ENCODE measurements around the gene GP1BA.

The GP1BA gene

DNA sequence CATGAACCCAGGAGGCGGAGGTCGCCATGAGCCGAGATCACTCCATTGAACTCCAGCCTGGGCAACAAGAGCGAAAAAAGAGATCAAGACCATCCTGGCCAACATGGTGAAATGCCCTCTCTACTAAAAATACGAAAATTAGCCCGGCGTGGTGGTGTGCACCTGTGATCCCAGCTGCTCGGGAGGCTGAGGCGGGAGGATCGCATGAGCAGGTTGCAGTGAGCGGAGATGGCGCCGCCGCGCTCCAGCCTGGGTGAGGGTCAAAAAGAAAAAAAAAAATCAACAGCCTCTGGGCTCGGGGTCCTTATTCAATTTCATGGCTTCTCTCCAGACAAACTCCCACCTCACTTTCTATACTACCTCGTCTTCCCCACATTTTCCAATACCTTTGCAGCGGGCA, 3.2 kb upstream of the GP1BA start:
- no peak overlapping the region for H3K27ac ChIP-seq (ENCODE audit: low read depth, low read length)
- no peaks in the 10 kb centered on the region for H3K27me3 ChIP-seq (ENCODE audit: insufficient read depth, low read length)
- H3K9ac ChIP-seq (ENCODE audit: low read depth, low read length): no peak overlapping the region
- H3K36me3 ChIP-seq (ENCODE audit: insufficient read depth, low read length): no peaks in the 10 kb centered on the region
- H3K9me3 ChIP-seq (ENCODE audit: insufficient read depth, low read depth, low read length): no peaks in the 10 kb centered on the region
- WGBS: 97% methylated on average over 18 of the region's 18 CpGs
- H3K4me3 ChIP-seq (ENCODE audit: low read length): no peak overlapping the region
- no peaks in the 10 kb centered on the region for H3K4me1 ChIP-seq (ENCODE audit: insufficient read depth, low read length)

- Histone ChIP-seq H3K27me3 (ENCODE audit: insufficient read depth, low read length) (no peaks in the 10 kb centered on the region), H3K4me3 (ENCODE audit: low read length) (no peak overlapping the region), H3K4me1 (ENCODE audit: insufficient read depth, low read length) (no peaks in the 10 kb centered on the region), H3K36me3 (ENCODE audit: insufficient read depth, low read length) (peaks cover 13% of the 10 kb centered on the region), H3K27ac (ENCODE audit: low read depth, low read length) (no peak overlapping the region), H3K9ac (ENCODE audit: low read depth, low read length) (no peak overlapping the region), H3K9me3 (ENCODE audit: insufficient read depth, low read depth, low read length) (no peaks in the 10 kb centered on the region)
- WGBS: 90% methylated on average over 12 of the region's 12 CpGs
These were observed 679 bp downstream of the GP1BA start for GRCh38 chr17:4932756-4933155.

DNA sequence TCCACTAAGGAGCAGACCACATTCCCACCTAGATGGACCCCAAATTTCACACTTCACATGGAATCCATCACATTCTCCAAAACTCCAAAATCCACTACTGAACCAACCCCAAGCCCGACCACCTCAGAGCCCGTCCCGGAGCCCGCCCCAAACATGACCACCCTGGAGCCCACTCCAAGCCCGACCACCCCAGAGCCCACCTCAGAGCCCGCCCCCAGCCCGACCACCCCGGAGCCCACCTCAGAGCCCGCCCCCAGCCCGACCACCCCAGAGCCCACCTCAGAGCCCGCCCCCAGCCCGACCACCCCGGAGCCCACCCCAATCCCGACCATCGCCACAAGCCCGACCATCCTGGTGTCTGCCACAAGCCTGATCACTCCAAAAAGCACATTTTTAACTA, 1.6 kb downstream of the GP1BA start:
- Histone ChIP-seq H3K27me3 (ENCODE audit: insufficient read depth, low read length) (no peaks in the 10 kb centered on the region), H3K27ac (ENCODE audit: low read depth, low read length) (no peak overlapping the region), H3K9me3 (ENCODE audit: insufficient read depth, low read depth, low read length) (no peaks in the 10 kb centered on the region), H3K4me1 (ENCODE audit: insufficient read depth, low read length) (peaks cover 3% of the 10 kb centered on the region; the same call in 1 of the 2 replicates), H3K9ac (ENCODE audit: low read depth, low read length) (no peak overlapping the region), H3K4me3 (ENCODE audit: low read length) (no peak overlapping the region), H3K36me3 (ENCODE audit: insufficient read depth, low read length) (peaks cover 21% of the 10 kb centered on the region)
- 92% methylated on average over 16 of the region's 16 CpGs for WGBS

DNA sequence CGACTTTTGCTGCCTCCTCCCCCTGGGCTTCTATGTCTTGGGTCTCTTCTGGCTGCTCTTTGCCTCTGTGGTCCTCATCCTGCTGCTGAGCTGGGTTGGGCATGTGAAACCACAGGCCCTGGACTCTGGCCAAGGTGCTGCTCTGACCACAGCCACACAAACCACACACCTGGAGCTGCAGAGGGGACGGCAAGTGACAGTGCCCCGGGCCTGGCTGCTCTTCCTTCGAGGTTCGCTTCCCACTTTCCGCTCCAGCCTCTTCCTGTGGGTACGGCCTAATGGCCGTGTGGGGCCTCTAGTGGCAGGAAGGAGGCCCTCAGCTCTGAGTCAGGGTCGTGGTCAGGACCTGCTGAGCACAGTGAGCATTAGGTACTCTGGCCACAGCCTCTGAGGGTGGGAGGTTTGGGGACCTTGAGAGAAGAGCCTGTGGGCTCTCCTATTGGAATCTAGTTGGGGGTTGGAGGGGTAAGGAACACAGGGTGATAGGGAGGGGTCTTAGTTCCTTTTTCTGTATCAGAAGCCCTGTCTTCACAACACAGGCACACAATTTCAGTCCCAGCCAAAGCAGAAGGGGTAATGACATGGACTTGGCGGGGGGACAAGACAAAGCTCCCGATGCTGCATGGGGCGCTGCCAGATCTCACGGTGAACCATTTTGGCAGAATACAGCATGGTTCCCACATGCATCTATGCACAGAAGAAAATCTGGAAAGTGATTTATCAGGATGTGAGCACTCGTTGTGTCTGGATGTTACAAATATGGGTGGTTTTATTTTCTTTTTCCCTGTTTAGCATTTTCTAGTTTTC, 2.3 kb downstream of the GP1BA start:
- Histone ChIP-seq H3K9ac (ENCODE audit: low read depth, low read length) (no peak overlapping the region), H3K27ac (ENCODE audit: low read depth, low read length) (0 out of 2 replicates have a peak overlapping the region, but pooled peaks have one; percentile 6), H3K4me1 (ENCODE audit: insufficient read depth, low read length) (peaks cover 9% of the 10 kb centered on the region; the same call in 1 of the 2 replicates), H3K27me3 (ENCODE audit: insufficient read depth, low read length) (no peaks in the 10 kb centered on the region), H3K4me3 (ENCODE audit: low read length) (no peak overlapping the region), H3K36me3 (ENCODE audit: insufficient read depth, low read length) (peaks cover 21% of the 10 kb centered on the region), H3K9me3 (ENCODE audit: insufficient read depth, low read depth, low read length) (no peaks in the 10 kb centered on the region)
- 67% methylated on average over 14 of the region's 14 CpGs for whole genome bisulfite sequencing

DNA sequence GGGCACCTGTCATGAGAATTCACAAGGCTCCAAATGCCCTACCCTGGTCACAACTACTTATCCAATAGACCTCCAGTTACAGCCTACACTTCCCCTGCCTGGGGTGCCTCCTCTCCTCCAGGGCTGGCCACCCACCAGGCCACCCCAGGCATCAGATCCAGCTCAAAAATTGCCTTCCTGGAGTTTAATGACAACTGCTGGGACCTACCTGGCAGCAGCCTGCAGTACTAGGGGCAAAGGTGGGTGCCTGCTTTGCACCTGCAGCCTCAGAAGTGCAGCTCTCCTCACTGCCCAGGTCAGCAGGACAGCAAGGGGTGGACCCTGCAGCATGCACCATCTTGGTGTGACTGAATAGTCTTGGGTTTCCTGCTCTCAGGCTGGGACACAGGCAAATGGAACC, 3.6 kb downstream of the GP1BA start:
- no peak overlapping the region for H3K9ac ChIP-seq (ENCODE audit: low read depth, low read length)
- peaks cover 9% of the 10 kb centered on the region; the same call in 1 of the 2 replicates for H3K4me1 ChIP-seq (ENCODE audit: insufficient read depth, low read length)
- H3K9me3 ChIP-seq (ENCODE audit: insufficient read depth, low read depth, low read length): no peaks in the 10 kb centered on the region
- peaks cover 21% of the 10 kb centered on the region for H3K36me3 ChIP-seq (ENCODE audit: insufficient read depth, low read length)
- no peak overlapping the region for H3K4me3 ChIP-seq (ENCODE audit: low read length)
- H3K27ac ChIP-seq (ENCODE audit: low read depth, low read length): no peak overlapping the region
- no peaks in the 10 kb centered on the region for H3K27me3 ChIP-seq (ENCODE audit: insufficient read depth, low read length)

GRCh38 chr17:4936436-4936835, 4.4 kb downstream of the GP1BA start:
- Histone ChIP-seq H3K4me3 (ENCODE audit: low read length) (no peak overlapping the region), H3K36me3 (ENCODE audit: insufficient read depth, low read length) (peaks cover 21% of the 10 kb centered on the region), H3K27me3 (ENCODE audit: insufficient read depth, low read length) (no peaks in the 10 kb centered on the region), H3K9me3 (ENCODE audit: insufficient read depth, low read depth, low read length) (no peaks in the 10 kb centered on the region), H3K27ac (ENCODE audit: low read depth, low read length) (no peak overlapping the region), H3K9ac (ENCODE audit: low read depth, low read length) (no peak overlapping the region), H3K4me1 (ENCODE audit: insufficient read depth, low read length) (peaks cover 13% of the 10 kb centered on the region; the same call in 1 of the 2 replicates)
- WGBS: 93% methylated on average over 3 of the region's 3 CpGs

GRCh38 chr17:4937553-4937952, 5.5 kb downstream of the GP1BA start:
- no peak overlapping the region for H3K27ac ChIP-seq (ENCODE audit: low read depth, low read length)
- WGBS: 95% methylated on average over 16 of the region's 16 CpGs
- peaks cover 13% of the 10 kb centered on the region; the same call in 1 of the 2 replicates for H3K4me1 ChIP-seq (ENCODE audit: insufficient read depth, low read length)
- peaks cover 29% of the 10 kb centered on the region for H3K36me3 ChIP-seq (ENCODE audit: insufficient read depth, low read length)
- no peak overlapping the region for H3K4me3 ChIP-seq (ENCODE audit: low read length)
- no peak overlapping the region for H3K9ac ChIP-seq (ENCODE audit: low read depth, low read length)
- H3K27me3 ChIP-seq (ENCODE audit: insufficient read depth, low read length): no peaks in the 10 kb centered on the region
- H3K9me3 ChIP-seq (ENCODE audit: insufficient read depth, low read depth, low read length): no peaks in the 10 kb centered on the region

DNA sequence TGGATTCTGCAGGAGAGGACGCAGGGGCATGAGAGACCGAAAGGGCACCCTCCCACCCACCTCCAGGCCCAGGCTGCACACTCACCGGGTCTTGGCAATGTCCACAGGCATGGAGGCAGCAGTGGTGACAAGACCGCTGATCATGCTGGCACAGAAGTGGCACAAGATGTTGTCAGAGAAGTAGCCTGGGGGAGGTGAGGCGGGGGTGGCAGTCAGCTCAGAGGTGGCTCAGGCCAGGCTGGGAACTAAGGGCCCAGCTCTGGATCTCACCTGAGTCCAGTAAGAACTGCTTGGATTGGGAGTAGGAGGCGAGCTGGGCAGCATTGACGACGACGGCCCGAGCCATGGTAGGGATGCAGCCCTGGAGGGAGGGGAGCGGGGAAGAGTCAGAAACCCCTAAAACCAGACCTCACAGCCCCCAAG, 6.0 kb downstream of the GP1BA start:
- peak overlapping the region; percentile 89 for H3K9ac ChIP-seq (ENCODE audit: low read depth, low read length)
- peaks cover 13% of the 10 kb centered on the region; the same call in 1 of the 2 replicates for H3K4me1 ChIP-seq (ENCODE audit: insufficient read depth, low read length)
- H3K36me3 ChIP-seq (ENCODE audit: insufficient read depth, low read length): peaks cover 34% of the 10 kb centered on the region
- WGBS: 92% methylated on average over 11 of the region's 11 CpGs
- no peak overlapping the region for H3K4me3 ChIP-seq (ENCODE audit: low read length)
- H3K9me3 ChIP-seq (ENCODE audit: insufficient read depth, low read depth, low read length): no peaks in the 10 kb centered on the region
- H3K27me3 ChIP-seq (ENCODE audit: insufficient read depth, low read length): no peaks in the 10 kb centered on the region
- H3K27ac ChIP-seq (ENCODE audit: low read depth, low read length): no peak overlapping the region

GRCh38 chr17:4938688-4939545, 6.8 kb downstream of the GP1BA start:
- Histone ChIP-seq H3K4me1 (ENCODE audit: insufficient read depth, low read length) (peaks cover 13% of the 10 kb centered on the region; the same call in 1 of the 2 replicates), H3K27ac (ENCODE audit: low read depth, low read length) (peak overlapping the region; percentile 90), H3K9me3 (ENCODE audit: insufficient read depth, low read depth, low read length) (no peaks in the 10 kb centered on the region), H3K27me3 (ENCODE audit: insufficient read depth, low read length) (no peaks in the 10 kb centered on the region), H3K4me3 (ENCODE audit: low read length) (peak overlapping the region; percentile 70), H3K36me3 (ENCODE audit: insufficient read depth, low read length) (peaks cover 43% of the 10 kb centered on the region), H3K9ac (ENCODE audit: low read depth, low read length) (peak overlapping the region; percentile 89)
- 70% methylated on average over 19 of the region's 19 CpGs for WGBS

- H3K27ac ChIP-seq (ENCODE audit: low read depth, low read length): peak overlapping the region; percentile 90
- H3K27me3 ChIP-seq (ENCODE audit: insufficient read depth, low read length): no peaks in the 10 kb centered on the region
- H3K9me3 ChIP-seq (ENCODE audit: insufficient read depth, low read depth, low read length): no peaks in the 10 kb centered on the region
- H3K9ac ChIP-seq (ENCODE audit: low read depth, low read length): peak overlapping the region; percentile 89
- H3K36me3 ChIP-seq (ENCODE audit: insufficient read depth, low read length): peaks cover 48% of the 10 kb centered on the region
- WGBS: 1% methylated on average over 16 of the region's 16 CpGs
- peak overlapping the region; percentile 70 for H3K4me3 ChIP-seq (ENCODE audit: low read length)
- peaks cover 13% of the 10 kb centered on the region; the same call in 1 of the 2 replicates for H3K4me1 ChIP-seq (ENCODE audit: insufficient read depth, low read length)
These were observed 7.4 kb downstream of the GP1BA start for GRCh38 chr17:4939546-4939795.

Measured in HUES64 (cell line).